AG10803 (cell line): ENCODE data around the gene DISC1.

ENCODE experiments used
- DNase-seq: peaks from one replicate; pipeline ENCODE4 v3.0.0; 2010; ENCODE audit warnings: low read depth
- H3K4me3 ChIP-seq: 2 replicates; pipeline ENCODE4 v1.5.1; 2011; ENCODE audit warnings: mild to moderate bottlenecking, low read length, control low read depth
- CTCF ChIP-seq: conservative IDR thresholded peaks from 2 replicates; pipeline ENCODE4 v1.5.1; 2011; ENCODE audit warnings: mild to moderate bottlenecking, low read length, control low read depth, inconsistent platforms

DISC1 gene

GRCh38 chr1:231865331-231865730 lies 238.7 kb downstream of the DISC1 start:
- TF ChIP-seq CTCF = no peak
- no peak for DNase-seq
- H3K4me3 ChIP-seq = no peak overlapping the region

DNA sequence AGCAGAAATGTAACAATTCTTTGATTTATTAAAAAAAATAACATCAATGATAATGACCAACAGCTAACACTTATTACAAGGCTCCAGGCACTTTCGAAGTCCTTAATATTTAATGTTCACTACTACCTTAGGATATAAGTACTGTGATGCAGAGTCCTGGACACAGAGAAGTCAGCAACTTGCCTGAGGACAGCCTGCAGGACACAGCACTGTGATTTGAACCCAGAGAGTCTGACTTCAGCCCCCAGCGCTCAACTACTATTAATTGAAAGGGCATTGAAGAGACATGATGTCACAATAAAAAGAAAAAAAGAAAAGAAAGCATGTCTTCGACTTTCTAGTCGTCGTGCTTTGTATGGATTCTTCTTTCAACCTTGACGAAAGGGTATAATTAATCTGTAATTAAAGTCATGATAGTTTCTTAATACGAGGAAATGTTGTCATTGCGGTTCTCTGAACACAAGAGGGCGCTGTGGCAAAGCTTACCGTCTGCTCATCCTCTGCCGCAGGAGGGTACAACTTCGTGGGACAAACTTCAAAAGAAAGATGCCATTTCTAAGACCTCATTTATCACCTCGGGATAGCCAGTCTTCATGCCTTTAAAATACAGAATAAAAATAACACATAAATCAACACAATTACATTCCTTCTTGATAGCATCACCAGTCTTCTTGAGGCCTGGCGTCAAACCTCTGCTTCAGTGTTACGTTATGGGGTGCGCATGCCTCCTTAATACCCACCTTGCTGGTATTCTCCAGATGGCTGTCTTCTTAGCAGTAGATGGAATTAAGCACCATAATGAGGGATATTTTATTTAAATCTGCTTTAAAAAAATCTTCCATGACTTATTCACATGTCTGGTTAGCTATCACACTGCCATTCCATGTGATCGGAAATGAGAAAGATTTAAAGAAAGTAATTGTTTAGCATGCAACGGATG lies 240.1 kb downstream of the DISC1 start:
- TF ChIP-seq CTCF = peak; percentile 91
- no peak overlapping the region for H3K4me3 ChIP-seq
- peak; percentile 52 for DNase-seq

DNA sequence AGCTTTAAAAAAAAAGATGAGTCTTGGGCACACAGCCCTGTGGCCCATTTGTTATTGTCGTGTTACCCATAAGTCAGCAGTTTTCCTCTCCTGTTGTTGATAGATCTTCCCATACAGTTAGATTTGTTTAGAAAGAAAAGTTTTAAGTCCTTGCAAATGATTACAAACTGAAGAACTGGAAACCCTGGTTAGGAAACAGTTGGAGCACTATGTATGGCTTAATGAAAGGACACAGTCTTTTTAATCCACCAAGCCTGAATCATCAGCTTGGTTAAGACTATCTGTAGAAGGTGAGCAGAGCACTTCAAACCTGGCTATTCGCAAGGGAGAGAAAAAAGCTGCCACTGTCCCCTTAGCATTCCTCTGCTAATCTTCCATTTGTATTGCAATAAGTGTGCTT lies 241.0 kb downstream of the DISC1 start:
- no peak for TF ChIP-seq CTCF
- peak; percentile 23 for DNase-seq
- H3K4me3 ChIP-seq = no peak overlapping the region

DNA sequence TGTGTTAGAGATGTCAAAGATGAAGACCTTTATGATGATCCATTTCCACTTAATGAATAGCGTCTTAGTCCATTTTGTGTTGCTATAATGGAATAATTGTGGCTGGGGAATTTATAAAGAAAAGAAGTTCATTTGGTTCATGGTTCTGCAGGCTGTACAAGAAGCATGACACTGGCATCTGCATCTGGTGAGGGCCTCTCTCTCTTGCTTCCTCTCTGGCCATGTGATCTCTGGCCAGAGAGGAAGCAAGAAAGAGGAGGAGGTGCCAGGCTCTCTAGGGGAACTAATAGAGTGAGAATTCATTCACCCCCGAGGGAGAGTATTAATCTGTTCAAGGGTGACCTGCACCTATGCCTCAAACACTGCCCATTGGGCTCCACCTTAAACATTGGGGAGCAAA lies 242.8 kb downstream of the DISC1 start:
- no peak overlapping the region for H3K4me3 ChIP-seq
- DNase-seq = no peak
- no peak for TF ChIP-seq CTCF

- H3K4me3 ChIP-seq = no peak overlapping the region
- DNase-seq = no peak
- TF ChIP-seq CTCF = no peak
Observed at GRCh38 chr1:231871471-231871870, 244.9 kb downstream of the DISC1 start.

DNA sequence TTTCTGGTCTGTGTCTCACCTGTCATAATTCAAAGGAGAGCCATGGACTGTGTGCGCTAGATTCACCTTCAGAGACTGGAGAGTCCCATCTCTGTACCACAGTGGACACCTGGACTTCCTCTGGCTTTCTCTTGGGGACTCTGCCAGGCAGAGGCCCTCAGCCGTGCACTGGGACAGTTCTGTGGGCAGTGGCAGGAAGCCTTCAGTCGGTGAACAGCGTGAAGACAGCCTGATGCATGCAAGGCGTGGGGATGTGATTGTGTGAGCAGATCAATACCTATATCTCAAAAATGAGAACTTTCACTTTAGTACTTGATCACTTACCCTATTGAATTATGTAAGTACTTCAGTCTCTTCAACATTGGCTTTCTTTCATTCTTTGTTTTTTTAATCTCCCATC lies 245.3 kb downstream of the DISC1 start:
- no peak for TF ChIP-seq CTCF
- DNase-seq = no peak
- H3K4me3 ChIP-seq = no peak overlapping the region

GRCh38 chr1:231872461-231872910 lies 245.9 kb downstream of the DISC1 start:
- H3K4me3 ChIP-seq = no peak overlapping the region
- no peak for TF ChIP-seq CTCF
- DNase-seq = peak; percentile 75
